ENCODE measurements around the gene SAP25.
"Not testable (repeated sequence)": the region's sequence is repeated elsewhere in the genome, so short reads cannot be mapped to it uniquely, and the experiment has no call there.

Gene SAP25

DNA sequence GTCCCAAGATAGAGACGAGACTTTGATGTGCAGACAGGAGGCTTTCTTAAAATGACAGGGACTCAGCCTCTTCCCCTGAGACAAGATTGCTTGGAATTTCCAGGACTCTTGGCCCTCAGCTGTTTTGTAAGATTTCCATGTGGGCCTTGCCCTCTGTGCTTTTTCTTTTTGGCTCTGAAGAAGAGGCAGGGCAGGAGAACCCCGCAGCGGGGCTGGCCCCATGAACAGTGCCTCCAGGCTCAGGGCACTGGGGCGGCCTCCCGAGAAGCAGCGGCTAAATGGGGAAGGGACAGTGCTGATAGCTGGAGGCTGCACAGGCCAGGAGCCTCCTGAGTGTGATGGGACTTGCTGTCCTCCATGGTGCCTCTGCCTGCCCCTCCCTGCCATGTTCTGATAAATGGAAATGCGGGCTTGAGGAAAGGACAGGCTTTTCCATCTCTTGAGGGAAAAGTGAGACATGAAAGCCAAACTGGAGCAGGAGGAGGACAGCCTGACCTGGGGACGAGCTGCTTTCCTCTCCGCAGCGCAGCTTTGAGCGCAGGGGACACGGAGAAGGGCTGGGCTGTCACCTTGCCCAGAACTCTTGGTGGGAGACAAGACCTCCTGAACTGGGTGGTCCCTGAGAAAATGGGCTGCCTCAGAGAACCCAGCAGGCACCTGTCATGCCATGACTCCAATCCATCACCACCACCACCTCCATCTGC lies 12.1 kb downstream of the SAP25 start:
- DNase-seq (ENCODE audit: low spot score): no peak

DNA sequence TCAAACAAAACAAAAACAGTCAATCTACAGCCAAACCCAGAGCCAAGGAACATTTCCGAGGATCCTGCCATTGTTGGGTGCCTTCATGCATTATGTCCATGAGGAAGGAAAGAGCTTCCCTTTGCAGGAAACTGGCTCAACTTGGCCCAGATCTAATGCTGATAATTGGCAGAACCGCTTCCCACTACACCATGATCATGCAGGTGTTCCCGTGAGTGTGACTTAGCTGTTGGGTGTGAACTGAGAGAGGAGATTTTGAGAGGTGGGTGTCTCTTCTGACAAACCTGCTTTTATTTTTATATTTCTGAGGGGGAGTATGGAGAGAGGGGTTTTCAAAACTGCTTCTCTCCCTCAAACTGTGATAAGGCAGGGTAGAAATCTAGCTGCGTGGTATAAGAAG lies 14.6 kb downstream of the SAP25 start:
- no peak for DNase-seq (ENCODE audit: low spot score)

DNA sequence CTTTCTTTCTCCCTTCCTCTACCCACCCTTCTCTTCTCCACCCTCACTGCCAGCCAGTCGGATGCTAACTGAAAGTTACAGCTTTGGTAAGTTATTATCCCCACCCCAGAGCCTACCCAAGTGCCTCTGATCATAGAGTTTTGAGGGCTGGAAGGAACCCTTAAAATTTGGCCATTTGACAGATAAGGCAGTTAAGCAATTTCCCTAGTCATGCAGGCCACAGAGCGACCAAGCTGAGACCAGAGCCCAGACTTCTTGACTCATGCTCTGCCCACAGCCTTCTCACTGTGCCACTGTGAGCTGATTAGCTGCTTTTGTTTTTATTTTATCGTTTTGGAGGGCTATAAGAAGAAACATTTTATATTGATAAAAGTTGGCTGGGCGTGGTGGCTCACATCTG lies 17.2 kb downstream of the SAP25 start:
- DNase-seq (ENCODE audit: low spot score): no peak

DNA sequence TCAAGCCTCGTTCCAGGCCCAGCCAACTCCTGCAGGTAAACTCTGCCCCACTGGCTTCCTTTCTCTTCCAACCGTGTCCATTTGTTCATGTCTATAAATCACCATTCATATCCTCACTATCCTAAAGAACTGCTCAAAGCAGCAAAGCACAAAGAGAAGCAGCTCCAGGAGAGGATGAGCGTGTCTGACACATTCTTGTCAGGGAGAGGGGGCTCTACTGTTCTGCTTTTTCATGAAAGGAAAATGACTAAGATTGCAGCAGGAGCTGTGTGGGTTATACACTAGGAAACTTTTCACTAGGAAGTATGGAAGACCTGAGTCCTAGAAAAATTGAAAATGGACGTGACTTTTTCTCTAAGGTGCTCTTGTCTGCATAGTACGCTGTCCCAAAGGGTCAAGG lies 18.0 kb downstream of the SAP25 start:
- no peak for DNase-seq (ENCODE audit: low spot score)

DNA sequence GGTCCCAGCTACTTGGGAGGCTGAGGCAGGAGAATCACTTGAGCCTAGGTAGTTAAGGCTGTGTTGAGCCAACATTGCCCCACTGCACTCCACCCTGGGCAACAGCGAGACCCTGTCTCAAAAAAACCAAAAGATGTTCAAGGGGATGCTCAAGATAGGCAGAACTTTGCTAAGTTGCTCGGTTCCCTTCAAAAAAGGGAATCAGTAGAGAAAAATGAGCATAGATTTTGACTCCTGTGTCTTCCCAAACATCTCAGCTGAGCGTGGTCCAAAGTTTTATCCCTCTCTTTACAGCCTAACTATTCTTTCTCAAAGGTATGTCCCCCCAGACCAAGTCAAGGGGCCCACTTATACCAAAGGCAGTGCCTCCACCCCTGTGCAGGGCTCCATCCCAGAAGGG lies 20.7 kb downstream of the SAP25 start:
- DNase-seq (ENCODE audit: low spot score): no peak

DNA sequence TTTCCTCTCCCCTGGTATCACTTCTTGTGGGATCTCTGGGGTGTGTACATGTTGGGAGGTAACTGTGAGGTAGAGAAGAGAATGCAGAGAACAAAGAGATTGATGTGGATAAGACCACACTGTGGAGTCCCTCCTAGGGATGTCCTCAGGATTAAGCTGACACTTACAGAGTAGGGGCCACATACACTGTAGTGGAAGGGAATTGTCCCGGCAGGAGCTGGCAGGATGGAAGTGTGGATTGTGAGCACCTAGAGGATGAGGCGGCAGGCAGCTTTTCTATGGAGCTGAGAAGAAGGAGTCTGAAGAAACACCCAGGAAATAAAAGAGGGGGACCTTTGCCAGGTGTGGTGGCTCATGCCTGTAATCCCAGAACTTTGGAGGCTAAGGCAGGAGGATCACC lies 21.2 kb downstream of the SAP25 start:
- DNase-seq (ENCODE audit: low spot score): no peak

DNA sequence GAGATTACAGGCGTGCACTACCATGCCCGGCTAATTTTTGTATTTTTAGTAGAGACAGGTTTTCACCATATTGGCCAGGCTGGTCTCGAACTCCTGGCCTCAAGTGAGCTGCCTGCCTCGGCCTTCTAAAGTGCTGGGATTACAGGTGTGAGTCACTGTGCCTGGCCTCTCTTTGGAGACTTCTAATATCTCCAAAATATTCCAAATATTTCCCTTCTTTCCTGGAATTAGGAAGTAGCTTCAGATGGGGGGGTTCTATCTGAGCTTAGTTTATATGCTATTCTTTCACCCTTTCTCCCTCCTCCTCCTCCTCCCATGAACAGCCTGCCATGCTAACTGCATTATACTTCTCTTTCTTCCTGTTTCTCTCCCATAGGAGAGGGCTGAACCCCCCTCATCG lies 25.3 kb downstream of the SAP25 start:
- not testable (repeated sequence) for DNase-seq (ENCODE audit: low spot score)

DNA sequence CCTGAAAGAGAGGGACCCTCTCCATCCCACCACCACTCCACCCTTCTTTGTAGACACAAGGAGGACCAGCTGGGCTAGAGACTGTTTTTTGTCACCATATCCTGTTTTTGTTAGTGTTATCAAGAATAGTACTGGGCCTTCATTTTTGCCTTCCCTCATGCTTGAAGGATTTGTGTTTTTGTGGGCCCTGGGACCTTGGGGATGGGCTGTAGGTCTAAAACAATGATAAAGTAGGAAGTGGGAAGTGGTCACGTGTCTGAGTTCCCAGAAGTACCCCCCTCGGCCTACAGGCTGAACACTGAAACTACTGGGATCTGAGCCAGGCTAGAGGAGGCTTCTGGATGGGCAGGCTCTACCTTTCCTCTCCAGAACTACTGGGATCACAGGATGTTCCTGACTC lies 25.8 kb downstream of the SAP25 start:
- no peak for DNase-seq (ENCODE audit: low spot score)

DNA sequence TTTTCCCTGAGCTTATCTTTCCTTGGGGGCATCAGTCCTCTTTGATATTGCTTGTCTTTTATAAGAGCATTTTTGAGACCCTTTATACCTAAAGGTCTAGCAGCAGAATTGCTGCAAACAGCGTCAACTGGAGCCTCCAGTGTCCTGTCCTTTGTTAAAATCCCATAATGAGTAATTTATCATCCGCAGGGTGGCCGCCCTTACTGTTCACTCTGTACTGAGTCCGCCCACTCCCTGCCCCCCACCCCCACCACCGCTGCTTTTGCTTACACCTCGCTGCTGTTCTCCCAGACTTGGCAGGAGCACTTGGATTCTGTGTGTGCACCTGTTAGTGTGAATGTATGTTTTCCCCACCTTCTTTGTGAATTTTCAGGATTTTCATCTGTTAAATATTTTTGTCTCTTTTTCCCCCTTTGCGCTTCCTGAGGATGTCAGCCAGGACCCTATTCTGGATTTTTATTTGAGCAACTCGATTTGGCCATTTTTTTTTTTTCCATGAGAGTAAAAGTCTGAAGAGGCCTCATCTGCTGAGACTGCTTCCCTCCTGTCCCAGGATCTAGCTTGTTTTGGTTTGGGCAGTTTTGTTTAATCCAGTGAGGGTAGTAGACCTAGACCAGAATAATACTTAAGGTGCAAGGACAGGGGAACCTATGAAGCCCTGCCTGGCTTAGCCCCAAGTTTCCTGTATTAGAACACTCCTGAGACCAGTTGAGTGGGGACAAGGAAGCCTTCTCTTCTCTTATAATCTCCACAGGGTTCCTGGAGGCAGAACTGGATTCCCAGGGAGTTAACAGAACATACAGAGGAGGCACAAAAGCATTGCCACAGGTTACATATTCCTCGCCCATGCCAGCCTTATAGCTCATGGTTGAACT lies 26.5 kb downstream of the SAP25 start:
- DNase-seq (ENCODE audit: low spot score): no peak

DNA sequence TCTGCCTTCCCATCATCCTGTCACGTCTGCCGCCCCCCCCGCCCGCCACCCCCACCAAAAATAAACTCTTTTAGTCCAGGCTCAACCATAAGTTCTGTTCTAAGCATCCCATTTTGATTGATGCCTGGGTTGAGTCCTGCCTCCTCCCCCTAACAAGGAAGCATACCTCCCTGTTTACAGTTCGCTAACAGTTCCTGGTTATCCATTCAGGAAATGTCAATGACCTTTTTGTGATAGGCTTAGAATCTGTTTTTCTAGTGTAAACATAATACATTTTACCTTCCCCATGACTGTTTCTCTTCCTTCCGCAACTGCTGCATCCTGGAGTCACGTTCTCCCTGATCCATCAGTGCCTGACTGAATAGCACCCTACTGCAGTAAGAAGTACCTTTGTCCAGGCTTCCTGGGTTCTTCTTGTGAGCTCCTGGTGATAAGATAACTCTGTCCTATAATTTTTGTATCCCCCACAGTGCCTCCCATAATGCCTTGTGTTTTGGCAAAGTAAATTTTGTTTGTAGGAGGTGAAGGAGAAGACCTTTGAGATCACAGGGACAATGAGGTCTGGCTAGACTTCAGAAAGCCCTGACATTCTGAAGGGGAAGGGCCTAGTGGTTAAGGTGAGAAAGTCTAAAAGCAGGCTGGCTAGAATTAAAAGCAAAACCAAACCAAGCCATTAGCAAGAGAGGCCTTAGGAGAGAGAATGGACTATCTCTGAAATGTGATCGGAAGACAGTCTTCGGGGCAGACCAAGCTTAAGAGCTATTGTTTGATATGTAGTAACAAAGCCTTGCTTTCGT lies 27.4 kb downstream of the SAP25 start:
- peak; percentile 63 for DNase-seq (ENCODE audit: low spot score)

DNA sequence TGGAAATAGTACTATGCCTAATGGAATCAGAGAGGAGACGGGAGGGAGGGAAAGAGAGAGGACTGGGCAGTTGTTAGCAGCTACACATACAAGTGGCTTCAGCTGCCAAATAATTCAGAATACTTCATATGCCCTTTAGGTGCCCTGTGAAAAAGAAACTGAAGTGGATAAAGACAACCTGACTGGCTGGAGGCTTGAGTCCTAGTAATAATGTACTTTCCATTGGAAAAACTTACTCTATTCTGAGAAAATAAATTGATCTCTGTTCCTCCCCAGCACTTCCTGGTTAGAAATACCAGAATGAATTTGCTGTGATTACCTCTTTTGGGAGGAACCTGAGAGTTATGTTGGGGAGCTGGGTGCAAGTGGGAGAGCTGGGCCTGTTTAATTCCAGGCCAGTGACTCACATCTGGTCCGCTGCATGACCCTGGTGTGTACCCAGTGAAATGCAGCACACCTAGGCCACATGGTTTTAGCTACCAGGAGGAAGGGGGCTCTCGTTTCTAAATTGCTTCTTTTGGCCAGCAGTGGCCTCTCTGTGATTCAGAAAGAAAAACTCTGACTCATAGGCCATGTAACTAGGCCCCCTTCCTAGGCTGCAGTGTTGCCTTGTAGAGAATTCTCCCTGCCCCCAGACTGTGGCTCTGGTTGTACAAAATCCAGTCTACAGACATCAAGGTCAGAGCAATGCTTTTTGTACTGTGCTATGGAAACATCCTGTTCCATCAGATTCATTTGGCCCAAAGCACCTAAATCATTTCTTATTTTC lies 28.2 kb downstream of the SAP25 start:
- peak; percentile 70 for DNase-seq (ENCODE audit: low spot score)

DNA sequence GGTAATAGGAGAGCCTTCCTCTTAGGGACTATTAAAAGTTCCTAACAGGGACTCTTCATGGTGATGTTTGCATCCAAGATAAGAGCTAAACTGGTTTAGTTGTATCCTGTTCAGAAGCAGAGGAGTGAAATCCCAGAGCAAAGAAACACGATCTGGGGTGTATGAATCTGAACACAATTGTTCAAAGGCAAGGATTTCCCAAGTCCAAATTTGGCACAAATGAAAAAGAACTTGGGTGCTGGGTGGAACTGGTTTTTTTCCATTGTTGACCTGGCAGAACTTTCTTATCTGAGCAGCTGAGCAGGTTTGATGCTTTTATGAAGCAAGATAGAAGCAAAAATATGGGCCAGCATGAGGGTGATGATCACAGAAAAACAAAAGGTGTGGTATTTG lies 28.7 kb downstream of the SAP25 start:
- DNase-seq (ENCODE audit: low spot score): no peak

DNA sequence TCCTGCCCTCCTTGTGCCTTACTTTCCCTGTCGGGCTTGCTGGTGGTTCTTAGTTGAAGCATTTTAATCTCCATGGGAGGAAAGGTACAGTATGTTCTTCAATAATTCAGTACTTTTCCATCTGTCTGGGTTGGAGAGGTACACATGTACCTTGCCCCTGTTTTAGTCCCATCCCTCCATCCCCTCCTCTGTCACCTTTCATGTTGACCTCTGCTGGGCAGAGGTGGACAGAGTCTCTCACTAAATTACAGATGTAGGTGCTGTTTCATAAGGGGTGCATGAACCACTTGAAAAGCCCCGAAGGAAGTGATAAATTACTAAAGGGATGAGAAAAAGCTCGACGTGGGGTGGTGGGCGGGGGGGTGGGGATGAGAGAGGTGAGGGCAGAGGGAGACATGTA lies 29.3 kb downstream of the SAP25 start:
- no peak for DNase-seq (ENCODE audit: low spot score)

DNA sequence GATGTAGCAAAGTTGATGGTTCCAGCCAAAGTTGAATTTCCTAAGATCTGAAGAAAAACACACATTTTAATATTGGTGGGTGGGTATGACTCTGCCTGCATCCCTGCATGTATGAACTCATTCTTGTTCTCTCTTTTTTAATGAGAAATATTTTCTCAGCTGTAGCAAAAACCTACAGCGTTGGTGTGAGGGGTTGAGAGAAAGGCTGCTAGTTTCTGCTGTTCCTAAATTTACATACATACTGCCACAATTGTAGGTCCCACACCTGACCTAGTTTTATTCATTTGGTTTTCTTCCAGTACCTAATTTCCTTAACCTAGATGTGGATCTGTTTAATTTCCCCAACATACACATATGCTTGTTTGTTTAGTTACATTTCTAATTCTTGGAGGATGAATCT lies 30.1 kb downstream of the SAP25 start:
- DNase-seq (ENCODE audit: low spot score): no peak

DNA sequence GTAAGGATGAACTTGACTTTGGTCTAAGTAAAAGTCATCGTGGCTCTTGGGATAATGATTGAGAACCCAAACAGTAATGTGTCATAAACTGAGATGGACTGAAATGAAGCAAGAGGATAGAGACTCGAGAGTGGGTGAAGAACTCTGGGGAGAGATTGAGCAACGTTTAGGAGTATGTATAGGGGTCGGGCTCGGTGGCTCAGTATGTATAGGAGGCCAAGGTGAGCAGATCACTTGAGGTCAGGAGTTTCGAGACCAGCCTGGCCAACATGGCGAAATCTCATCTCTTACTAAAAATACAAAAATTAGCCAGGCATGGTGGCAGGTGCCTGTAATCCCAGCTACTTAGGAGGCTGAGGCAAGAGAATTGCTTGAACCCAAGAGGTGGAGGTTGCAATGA lies 32.4 kb downstream of the SAP25 start:
- not testable (repeated sequence) for DNase-seq (ENCODE audit: low spot score)

DNA sequence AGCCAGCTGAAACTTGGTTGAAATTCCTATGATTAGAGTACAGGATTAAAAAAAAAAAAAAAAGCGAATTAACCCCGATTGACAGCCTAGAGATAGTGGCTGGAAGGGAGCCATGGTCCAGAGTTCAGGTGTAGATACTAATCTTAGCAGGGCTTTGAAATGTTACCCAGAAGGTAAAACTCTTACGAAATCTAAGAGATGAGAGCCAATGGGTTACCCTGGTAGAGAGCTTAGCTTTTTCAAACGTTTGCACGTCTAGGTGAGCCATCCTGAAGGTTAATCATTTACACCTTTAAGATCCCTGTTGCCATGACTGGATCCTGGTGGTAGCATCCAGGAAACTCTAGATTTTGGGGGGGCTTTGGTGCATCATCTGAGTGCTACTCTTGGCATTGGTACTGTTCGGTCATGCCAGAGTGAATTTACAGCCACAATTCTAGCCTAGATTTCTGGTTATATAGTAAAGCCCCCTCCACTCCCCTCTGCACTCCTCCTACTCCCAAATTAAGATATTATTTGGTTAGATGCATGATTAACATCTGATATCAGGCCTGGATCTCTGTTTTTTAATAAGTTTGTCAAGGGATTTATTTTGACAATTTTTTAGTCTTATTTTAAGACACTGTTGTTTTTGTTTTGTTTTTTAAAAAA lies 33.5 kb downstream of the SAP25 start:
- DNase-seq (ENCODE audit: low spot score): no peak

DNA sequence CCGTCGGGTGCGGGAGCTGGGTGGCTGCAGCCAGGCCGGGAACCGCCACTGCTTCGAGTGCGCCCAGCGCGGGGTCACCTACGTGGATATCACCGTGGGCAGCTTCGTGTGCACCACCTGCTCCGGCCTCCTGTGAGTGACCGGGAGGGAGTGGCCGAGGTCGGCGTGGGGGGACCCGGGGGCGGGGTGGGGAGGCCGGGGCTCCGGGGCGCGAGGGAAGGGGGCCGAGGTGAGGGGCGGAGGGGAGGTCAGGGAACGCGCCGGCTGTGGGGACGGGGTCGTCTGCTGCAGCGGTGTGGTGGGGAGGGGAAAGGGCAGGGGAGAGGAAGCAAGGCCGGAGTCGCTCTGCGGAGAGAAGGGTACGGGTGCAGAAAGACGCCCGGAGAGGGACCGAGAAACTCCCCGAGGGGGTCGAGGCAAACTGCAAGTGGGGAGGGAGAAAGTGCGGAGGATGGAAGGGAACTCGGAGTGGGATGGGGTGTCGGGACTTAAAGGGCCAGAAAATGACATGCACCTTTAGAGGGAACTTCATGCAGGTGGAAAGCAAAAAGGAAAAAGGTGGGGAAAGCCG lies 34.2 kb downstream of the SAP25 start:
- DNase-seq (ENCODE audit: low spot score): no peak

DNA sequence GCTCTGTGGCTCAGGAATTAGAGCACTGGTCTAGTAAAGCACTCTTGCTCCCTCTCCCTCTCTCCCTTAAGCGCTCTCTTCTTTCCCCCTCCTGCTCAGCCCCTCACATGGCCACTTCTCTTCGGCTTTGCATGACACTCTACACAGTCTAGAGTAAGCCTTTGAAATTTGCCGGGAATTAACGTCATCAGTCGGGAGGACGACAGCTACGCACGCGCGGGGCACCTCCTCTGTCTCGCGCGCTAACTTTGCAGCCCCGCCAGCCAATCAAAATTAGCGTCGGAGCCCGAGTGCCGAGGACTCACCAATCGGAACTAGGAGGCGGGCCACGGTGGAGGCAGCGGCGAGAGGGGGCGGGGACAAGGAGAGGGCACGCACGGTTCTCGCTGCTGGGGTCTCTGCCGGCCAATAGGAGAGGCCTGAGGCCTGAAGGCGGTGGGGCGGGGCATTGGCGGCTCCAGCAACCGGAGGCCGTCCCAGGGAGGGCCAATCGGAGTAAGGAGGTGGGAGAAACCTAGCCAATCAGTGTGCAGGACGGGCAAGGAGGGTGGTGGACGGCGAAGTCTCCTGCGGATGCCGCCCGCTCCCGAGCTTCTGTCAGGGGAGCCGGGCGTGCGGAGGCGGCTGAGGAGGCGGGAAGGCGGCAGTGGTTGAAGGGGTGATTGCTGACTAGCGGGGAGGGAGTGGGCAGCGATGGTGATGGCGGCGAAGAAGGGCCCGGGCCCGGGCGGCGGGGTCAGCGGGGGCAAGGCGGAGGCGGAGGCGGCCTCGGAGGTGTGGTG lies 34.9 kb downstream of the SAP25 start, which contains the start of gene AGFG2:
Gene AGFG2, plus strand, starts transcription at position 550 of the 782 bp plus-strand sequence. Its CDS starts 144 bp downstream, at position 694.
- DNase-seq (ENCODE audit: low spot score): peak; percentile 100

DNA sequence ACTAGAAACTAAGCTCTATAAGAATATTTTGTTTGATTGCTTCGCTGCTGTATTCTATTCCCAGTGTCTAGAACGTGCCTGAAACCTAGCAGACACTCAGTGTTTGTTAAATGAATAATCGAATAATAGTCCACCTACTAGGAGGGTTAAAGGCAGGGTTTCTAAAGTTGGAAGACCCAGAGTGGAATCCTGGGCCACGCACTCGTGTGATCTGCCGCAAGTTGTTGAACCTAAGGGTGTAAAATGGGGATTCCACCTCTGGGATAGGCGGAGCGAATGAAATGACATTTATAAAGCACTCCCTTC lies 35.4 kb downstream of the SAP25 start:
- no peak for DNase-seq (ENCODE audit: low spot score)

DNA sequence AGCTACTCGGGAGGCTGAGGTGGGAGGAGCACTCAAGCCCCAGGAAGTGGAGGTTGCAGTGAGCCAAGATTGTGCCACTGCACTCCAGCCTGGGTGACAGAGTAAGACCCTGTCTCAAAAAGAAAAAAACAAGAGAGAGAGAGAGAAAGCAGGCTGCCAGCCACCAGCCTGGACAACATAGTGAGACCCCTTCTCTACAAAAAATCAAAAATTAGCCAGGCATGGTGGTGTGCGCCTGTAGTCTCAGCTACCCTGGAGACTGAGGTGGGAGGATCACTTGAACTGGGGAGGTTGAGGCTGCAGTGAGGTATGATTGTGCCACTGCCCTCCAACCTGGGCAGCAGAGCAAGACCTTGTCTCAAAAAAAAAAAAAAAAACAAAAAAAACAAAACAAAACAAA lies 37.0 kb downstream of the SAP25 start:
- not testable (repeated sequence) for DNase-seq (ENCODE audit: low spot score)
